Activated CD8-positive, alpha-beta memory T cell treated with anti-CD3 and anti-CD28 coated beads, Interleukin-2, amount 50 U/mL, for 24 hours (primary cell): Measurements from ENCODE around the gene NFKB1.

Experiments
- DNase-seq: peaks from one replicate; pipeline ENCODE4 v3.0.0-alpha.2; 2020; ENCODE audit errors: extremely low read depth

NFKB1 gene

DNA sequence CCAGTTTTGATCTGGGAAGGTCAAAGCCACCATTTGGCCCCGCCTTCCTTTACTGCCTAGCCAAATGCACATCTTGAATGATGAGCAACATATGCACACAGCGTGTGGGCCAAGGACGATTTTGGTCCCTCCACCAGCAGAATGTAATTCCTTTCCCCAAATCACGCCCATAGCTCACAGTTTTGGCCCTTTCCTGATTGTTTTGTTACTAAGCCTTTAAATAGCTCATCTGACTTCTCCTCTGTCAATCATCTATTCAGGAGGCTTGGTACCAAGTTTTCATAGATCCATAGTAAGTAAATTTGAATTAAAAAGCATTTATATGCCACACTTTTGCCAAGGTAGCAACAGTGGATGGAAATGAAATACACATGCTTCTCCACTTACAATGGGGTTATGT is 123.3 kb downstream of the NFKB1 start:
- DNase-seq = no peak

DNA sequence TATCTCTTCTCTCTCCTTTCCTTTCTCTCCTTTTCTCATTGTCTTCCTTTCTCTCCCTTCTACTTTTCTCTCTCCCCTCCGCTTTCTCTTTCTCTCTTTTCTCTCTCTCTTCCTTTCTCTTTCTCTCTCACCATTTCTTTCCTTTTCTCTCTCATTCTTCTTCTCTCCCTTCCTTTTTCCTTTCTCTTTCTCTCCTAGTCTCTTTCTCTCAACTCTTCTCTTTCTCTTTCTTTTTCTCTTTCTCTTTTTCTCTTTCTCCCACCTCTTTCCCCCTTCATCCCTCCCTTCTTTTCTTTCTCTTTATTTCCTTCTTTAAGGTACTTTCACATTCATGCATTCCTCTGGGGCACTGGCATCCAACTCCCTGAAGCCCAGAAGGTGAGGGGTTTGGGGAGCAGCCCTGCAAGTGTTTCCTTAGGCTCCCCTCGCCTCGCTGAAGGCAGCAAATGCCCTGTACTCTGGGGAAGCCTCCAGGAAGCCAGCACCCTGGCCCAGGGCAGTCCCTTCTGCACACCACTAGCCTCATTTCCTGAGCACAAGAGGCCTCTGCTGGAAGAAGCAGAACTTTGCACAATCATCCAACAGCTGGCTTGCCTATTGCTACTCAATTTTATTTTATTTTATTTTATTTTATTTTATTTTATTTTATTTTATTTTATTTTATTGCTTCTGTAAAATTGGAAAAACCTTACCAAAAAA is 124.2 kb downstream of the NFKB1 start:
- no peak for DNase-seq

DNA sequence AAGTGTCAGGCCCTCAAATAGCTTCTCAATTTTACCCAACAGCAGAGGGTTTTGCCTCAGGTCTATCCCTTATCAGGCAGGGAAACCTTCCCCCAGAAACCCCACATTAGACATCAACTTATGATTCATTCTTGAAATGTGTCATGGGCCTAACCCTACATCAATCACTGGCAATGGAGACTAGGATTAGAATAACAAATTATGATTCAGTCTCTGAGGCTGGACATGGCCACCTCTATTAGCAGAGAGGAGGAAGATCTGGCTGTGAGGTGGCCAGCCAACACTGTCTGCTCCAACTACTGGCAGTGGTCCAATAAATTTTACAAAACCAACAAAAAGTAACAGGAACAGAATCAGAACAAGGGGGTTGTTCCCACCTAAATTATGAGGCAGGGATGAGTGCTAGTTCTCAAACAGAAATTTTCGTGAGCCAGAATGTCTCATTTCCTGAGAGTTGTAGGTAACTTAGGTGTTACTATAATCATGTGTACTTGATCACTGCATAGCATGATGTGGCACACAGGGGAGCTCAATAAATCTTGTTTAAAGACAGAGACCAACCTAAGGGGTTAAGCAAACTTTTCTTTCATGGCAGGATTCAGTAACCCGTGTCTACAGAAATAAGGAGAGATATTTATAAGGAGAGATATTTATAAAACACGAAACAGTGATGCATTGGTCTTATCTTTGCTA is 126.8 kb downstream of the NFKB1 start:
- no peak for DNase-seq

DNA sequence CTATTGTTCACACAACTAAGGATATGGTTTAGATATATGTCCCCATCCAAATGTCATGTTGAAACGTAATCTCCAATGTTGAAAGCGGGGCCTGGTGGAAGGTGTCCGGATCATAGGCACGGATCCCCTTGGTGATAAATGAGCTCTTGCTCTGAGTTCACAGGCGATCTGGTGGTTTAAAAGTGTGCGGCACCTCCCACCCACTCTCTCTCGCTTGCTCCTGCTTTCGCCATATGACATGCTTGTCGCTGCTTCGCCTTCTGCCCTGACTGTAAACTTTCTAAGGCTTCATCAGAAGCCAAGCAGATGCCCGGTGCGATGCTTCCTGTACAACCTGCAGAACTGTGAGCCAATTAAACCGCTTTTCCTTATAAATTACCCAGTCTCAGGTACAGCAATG is 128.5 kb downstream of the NFKB1 start:
- DNase-seq = no peak

DNA sequence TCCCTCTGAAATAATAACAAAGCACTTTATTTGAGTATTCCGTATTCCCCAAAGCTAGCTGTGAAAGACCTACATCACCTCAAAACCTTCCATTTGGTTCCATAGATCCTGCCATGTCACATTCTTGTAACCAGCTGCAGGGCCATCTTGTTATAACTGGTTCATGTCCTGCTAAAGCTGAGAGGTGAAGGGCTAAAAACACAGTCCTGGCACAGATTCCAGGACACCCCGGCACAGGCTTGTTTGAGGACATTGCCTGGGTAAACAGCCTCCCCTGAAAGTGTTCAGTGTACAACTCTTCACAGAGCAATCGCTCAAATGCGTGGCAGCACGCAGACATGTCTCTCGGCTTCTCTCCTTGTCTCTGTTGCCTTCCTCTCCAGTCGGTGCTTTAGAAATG is 130.5 kb downstream of the NFKB1 start:
- DNase-seq = no peak

DNA sequence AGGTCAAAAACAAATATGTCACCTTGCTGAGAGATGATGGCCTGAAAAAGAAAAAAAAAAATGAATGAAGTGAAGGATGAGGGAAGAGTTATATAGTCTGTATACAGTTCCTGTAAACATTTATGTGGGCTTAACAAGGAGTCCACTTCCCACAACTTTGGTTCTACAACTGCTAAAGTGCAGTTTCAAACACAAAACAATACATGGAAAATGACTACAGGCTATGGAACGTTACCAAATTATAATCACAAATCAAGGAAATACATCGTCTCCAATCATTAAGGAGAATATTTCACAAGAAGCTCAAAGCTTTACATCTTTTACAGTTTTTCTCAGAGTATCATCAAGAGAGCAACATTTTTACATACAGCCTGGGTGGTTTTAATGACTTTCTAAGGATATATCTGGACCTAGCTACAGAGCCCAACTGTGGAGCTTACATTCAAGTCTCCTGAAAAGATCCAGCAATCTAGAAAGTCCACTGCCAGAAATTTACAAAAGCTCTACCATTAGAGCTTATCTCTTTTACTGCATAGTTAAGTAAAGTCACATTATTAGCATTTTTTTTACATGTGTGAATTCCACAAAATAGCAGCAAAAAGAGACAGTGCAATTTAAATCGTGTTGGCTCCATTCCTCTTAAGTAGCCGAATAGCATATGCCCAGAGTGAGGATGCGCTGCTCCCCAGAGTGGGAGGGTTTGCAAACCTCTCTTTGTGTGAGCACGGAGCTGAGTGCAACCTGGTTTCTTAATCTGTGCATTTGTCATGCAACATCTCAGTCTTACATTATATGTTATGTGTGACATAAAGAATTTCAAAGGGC is 131.3 kb downstream of the NFKB1 start:
- no peak for DNase-seq

DNA sequence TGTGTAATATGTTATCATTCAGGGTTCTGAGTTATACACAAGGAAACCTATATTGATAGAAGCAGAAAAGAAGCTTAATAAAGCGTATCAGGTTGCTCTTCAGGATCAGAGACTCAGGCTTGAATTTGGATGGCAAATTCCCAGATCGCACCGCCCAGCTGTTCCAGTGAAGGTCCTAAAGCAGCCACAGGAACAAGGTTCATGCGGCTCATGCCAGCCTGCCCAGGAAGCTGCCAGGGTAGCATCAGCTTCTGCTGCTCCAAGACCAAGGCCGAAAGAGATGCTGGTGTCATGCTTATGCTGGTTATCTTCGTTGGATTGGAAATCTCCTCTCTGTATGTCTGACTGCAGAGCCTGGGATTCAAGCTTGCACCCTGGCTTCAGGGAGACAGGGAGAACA is 131.9 kb downstream of the NFKB1 start:
- no peak for DNase-seq

DNA sequence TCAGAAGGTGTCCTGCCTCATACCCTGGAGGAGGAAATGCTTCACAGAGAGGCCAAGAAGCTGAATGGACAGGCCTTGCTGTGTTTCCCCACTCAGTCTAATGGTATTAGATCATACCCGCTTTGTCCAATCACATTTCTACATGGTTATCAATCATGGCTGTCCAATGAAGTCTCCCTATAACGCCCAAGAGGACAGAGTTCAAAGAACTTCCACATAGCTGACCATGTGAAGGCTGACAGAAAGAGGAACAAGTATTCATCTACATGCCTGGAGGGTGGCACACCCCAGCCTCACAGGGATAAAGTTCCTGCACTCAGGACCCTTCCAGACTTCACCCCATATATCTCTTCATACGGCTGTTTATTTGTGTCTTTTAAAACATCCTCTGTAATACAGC is 136.2 kb downstream of the NFKB1 start:
- DNase-seq = no peak

DNA sequence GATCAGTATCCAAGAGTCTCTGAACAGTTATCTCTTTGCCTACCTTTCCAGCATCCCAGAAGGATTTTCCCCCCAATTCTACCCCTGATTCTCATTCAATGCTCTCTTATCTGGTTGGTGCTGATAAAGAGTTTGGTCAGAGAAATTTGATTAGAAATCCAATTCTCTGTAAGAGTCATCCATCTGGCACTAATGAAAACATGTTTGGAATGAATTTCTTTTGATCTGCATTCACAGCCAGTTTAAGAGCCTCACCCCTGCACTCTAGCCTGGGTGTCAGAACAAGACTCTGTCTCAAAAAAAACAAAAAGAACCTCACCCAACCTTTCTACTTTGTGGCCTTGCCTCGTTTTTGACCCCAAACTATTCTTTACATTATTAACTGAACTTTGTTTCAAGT is 137.5 kb downstream of the NFKB1 start:
- no peak for DNase-seq

DNA sequence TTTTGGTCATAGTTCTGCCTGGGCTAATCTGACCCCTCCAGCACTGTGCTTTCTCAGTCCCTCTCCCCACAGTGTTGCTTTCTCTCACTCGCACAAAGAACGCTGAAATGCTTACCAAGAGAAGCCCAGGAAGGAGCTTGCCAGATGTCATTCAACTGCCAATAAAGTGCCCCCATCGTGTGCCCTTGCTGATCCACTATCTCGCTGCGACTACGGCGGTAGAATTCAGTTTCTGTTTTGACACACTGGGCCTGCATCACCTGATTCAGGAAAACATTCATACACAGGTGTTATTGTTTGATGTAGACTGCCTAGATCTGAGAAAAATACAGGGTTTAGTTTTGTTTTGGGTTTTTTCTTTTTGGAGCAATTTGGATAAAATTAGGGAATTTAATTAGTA is 138.4 kb downstream of the NFKB1 start:
- DNase-seq = no peak

DNA sequence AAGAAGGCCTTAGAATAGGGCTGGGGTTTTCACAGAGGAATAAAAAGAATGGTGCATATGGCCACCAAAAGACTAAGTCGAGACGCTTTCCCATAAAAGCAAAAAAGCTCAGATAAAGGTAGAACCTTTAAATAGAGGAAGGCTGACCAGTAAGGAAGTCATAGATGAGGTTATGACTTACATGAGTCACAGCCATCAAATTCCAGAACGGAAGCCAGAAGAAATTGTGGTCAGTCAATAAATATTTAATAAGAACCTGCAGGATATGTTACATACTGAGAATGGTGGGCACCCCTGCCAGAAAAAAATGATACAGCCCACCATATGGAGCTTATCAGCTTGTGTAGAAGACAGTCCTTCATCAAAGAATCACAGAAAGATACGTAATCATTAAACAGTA is 139.5 kb downstream of the NFKB1 start:
- no peak for DNase-seq

DNA sequence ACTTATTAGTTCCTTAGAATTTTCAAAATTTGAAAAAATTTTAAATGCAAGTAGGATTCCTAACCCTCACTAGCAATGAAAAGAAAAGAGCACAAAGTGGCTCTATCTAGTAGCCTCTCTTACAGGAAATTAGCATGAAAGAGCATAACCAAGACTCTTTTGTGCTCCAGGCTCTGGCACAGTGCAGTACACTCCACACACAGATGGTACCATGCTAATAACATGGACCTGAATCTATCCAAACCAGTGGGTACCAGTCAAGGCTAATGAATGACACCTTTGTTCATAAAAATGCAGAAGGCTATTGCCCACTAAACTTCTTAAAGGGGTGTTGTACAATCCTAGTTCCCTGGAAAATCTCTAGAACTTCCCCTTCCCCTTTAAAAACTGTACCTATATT is 140.6 kb downstream of the NFKB1 start:
- DNase-seq = no peak

DNA sequence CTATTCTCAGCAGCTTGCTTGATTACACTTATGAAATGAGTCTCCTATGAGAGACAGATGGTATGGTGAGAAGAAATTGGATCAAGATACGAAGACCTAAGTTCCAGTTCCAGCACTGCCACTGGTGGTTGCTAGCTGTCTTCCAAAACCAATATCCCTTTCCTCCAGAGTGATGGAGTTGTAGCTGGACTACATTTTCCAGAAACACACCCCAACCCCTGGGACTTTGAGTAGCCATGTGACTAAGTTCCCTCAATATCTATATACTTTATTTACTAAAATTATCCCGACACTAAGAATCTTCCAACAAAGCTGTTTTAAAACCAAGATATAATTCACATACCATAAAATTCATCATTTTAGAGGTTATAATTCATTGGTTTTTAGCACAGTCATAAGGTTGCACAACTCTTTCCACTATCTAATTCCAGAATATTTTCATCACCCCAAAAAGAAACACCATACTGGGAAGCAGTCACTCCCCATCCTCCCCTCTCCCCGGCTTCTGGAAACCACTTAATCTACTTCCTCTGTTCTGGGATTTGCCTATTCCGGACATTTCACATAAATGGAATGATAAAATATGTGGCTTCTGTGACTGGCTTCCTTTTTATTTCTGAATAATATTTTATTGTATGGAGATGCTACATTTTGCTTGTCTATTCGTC is 141.6 kb downstream of the NFKB1 start:
- no peak for DNase-seq

DNA sequence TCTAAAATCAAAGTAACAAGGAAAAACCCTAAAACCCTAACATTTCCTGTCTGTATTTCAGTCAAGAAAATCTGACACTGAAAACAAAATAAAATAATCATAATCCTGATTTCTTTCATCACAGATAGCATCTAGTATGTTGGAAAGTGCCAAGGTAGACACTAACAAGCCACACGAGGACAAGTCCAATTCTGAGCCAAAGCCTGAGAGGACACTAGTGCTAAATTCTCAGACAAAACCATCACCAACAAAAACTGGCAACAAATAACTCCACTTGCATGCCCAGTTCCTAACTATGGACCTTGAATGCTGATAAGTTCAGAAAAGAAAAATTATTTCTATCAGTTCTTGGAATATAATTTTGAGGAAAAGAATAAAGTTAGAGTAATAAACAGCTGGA is 146.0 kb downstream of the NFKB1 start:
- DNase-seq = no peak

DNA sequence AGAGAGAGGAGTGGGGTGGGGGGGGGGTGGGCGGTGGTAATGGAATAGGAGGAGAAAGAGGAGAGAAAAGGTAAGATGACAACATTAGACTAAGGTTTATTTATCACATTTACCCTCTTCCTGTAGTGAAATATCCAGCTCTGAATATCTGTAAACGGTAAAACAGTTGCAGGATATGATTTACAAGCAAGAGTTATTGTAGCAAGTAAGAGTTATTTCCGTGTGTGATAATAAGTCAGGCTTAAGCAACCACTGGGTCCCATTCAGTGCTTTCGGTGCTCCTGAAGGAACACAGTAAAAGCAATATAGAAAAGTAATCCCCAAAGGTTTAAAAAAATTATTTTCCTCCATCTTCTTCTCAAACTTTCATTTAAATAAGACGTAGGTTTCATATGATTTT is 156.0 kb downstream of the NFKB1 start:
- no peak for DNase-seq

DNA sequence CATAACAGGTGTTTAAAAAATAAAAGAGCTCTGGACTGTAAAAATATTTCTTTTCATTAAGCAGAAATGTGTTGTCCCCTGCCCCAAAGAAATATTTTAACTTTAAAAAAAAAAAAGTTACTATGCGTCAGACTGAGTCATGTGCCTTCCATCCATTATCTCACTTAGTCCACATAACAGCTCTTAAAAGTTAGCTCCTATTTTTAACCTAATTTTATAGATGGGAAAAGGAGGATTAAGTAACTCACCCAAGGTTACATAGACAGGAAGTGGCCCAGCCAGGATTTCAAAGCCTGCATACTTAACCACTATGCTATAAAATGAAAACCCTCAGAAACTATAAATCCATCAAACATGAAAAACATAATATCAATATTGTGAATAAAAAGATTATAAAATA is 161.9 kb downstream of the NFKB1 start:
- DNase-seq = no peak

DNA sequence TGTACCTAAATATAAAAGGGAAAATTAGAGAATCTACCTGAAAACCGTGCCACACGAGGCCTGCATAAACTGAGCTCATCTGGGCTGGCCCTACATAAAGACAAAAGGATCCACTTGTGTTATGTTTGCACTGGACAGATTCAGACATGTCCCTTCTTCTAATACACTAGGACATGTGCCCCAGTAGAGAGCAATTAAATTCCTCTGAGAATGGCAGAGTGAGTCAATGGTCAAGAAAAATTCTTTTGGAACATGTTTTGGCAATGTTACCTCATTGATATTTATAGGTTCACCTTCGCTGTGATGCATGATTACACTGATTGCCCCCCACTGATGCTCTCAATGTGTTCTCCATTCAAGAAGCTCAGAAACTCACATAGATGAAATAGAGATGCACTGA is 164.4 kb downstream of the NFKB1 start:
- no peak for DNase-seq
